Right lobe of liver (tissue), 4 donors: ENCODE data around the gene CADPS.

ENCODE experiments used
- POLR2A ChIP-seq: fragments of 450-650 bp; IDR thresholded peaks from one replicate; pipeline ENCODE4 v1.6.1; 2017; ENCODE audit warnings: antibody characterized with exemption, mild to moderate bottlenecking
- TF ChIP-seq, protein P1 (sequence below), 4 donors: fragments of 200-600 bp in 3 of 4; fragments of 450-650 bp in 1 of 4; IDR thresholded peaks; one replicate each; pipeline versions ENCODE4 v1.5.1 to v1.8.0; 2016 to 2022; ENCODE audit warnings: antibody characterized with exemption in 4 of 4, mild to moderate bottlenecking in 2 of 4
- donor health status: DM: no; HTN: no; CAD: no.
- donor health status: DM: no; HTN: no; CAD: no.
- donor health status: DM: no; HTN: yes; CAD: no.

DNA sequence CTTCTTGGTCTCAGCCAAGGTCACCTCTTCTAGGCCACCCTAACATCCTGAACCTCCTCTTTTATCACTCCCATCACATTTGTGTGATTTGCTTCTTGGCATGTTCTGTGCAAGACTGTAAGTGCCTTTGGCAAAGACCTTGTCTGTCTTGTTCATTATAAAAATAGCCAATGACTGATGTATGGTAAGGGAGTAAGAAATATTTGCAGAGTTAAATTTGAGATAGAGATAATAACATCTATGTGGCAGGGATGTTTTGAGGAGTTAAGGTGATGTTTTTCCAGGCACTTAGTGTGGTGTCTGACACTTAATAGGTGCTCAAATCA is 202.3 kb downstream of the CADPS start:
- TF ChIP-seq, protein P1, sequence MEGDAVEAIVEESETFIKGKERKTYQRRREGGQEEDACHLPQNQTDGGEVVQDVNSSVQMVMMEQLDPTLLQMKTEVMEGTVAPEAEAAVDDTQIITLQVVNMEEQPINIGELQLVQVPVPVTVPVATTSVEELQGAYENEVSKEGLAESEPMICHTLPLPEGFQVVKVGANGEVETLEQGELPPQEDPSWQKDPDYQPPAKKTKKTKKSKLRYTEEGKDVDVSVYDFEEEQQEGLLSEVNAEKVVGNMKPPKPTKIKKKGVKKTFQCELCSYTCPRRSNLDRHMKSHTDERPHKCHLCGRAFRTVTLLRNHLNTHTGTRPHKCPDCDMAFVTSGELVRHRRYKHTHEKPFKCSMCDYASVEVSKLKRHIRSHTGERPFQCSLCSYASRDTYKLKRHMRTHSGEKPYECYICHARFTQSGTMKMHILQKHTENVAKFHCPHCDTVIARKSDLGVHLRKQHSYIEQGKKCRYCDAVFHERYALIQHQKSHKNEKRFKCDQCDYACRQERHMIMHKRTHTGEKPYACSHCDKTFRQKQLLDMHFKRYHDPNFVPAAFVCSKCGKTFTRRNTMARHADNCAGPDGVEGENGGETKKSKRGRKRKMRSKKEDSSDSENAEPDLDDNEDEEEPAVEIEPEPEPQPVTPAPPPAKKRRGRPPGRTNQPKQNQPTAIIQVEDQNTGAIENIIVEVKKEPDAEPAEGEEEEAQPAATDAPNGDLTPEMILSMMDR (IDR thresholded peaks at IDR 0.05): no peak
- no peak for TF ChIP-seq POLR2A
